H1 (cell line): ENCODE data around the gene ATP5F1C.

Experiments
- CHD2 ChIP-seq: IDR thresholded peaks from 2 replicates; pipeline ENCODE4 v1.6.1; 2012; ENCODE audit warnings: low read length, improper control_type of control experiment
- EZH2 ChIP-seq: fragments of 200-600 bp; sonication (generic); IDR thresholded peaks from 2 replicates; pipeline ENCODE4 v1.7.1; 2012; ENCODE audit warnings: low read depth, mild to moderate bottlenecking, moderate library complexity, low read length, inconsistent platforms; ENCODE audit not compliant: severe bottlenecking
- YY1 ChIP-seq: IDR thresholded peaks from 2 replicates; pipeline ENCODE4 v1.6.1; 2011; ENCODE audit warnings: low read depth, mild to moderate bottlenecking, low read length
- TF ChIP-seq, protein P1 (sequence below), 3 experiments: IDR thresholded peaks; 1 replicate in 2 of 3; 2 replicates in 1 of 3; pipeline versions ENCODE4 v1.5.1 to v1.6.1; 2011; ENCODE audit warnings: low read length in 3 of 3, mild to moderate bottlenecking in 3 of 3, inconsistent platforms in 2 of 3, low read depth in 1 of 3, moderate library complexity in 1 of 3; ENCODE audit not compliant: insufficient read depth in 1 of 3; ENCODE audit errors: control extremely low read depth in 1 of 3

DNA sequence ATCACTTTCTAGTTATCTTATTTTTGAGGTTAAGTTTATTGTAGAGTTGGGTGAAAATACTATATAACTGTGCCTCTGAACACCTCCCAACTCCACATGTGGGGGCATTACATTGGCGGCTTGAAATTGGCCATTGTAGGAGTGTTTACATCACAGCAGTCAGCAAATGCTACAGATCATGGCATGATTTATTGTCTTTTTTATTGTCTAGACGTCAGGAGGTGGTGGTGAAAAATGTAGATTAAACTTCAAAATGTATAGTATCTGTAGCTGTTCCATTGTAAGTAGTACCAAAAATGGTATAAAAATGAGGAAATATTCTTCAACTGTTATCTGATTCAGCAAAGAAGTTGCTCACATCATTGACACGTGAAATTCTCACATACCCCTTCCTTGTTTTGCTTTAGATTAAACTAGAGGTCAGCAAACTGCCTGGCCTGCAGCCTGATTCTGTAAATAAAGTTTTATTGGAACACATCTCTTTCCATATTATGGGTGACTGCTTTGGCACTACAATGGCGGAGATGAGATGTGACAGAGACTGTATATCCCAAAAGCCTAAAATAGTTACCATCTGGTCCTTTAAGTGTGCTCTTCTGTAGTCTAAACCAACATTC lies 65.4 kb downstream of the ATP5F1C start:
- TF ChIP-seq EZH2: no peak
- TF ChIP-seq, protein P1, sequence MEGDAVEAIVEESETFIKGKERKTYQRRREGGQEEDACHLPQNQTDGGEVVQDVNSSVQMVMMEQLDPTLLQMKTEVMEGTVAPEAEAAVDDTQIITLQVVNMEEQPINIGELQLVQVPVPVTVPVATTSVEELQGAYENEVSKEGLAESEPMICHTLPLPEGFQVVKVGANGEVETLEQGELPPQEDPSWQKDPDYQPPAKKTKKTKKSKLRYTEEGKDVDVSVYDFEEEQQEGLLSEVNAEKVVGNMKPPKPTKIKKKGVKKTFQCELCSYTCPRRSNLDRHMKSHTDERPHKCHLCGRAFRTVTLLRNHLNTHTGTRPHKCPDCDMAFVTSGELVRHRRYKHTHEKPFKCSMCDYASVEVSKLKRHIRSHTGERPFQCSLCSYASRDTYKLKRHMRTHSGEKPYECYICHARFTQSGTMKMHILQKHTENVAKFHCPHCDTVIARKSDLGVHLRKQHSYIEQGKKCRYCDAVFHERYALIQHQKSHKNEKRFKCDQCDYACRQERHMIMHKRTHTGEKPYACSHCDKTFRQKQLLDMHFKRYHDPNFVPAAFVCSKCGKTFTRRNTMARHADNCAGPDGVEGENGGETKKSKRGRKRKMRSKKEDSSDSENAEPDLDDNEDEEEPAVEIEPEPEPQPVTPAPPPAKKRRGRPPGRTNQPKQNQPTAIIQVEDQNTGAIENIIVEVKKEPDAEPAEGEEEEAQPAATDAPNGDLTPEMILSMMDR (IDR thresholded peaks at IDR 0.05; ENCODE audit: control extremely low read depth in 1 of 3, insufficient read depth in 1 of 3, low read depth in 1 of 3, low read length in 3 of 3): no peak
- no peak for TF ChIP-seq YY1
- TF ChIP-seq CHD2: no peak
